HepG2 (cell line): ENCODE results near the gene IPP. TPM values are rescaled to one million over a fixed set of nuclear protein-coding genes. Genes with fewer than 3 reads are reported as not detected.

Experiments used
- ATAC-seq: fragments of 200-7000 bp; cut with Tn5 transposase; 3 replicates; pipeline ENCODE4 v1.9.1; 2020; ENCODE audit warnings: mild to moderate bottlenecking, moderate library complexity
- BruUV-seq: library from RNA; stranded (reverse); fragments of 400-500 nt; replicated peaks from 2 replicates; lab custom pipeline; 2021; lab: Mats Ljungman, UMichigan
- CTCF ChIA-PET: fragments of 300-600 bp; formaldehyde crosslinking; extraction: SDS; loops from one replicate; lab custom pipeline; 2021; ENCODE audit warnings: low total read pairs, inconsistent platforms, low intra/inter-chr PET ratio; lab: Yijun Ruan, JAX
- POLR2A ChIA-PET: fragments of 350-600 bp; sonication (Branson Sonifier 250); formaldehyde crosslinking; loops from one replicate; lab custom pipeline; 2020; ENCODE audit warnings: antibody characterized with exemption, inconsistent platforms; lab: Yijun Ruan, JAX
- DNase-seq: peaks from one replicate; pipeline ENCODE4 v3.0.0-alpha.2; 2015; ENCODE audit warnings: low spot score
- FAIRE-seq: peaks from 3 replicates; lab custom pipeline; 2011; peaks lifted over from hg19 to GRCh38; lab: Jason Lieb, UNC
- H2AFZ ChIP-seq: one replicate; pipeline ENCODE4 v1.6.1; 2011; ENCODE audit warnings: low read length, inconsistent platforms
- H3K27ac ChIP-seq: fragments of 300-600 bp; 3 replicates; pipeline ENCODE4 v1.8.0; 2011; ENCODE audit warnings: mixed run types, mild to moderate bottlenecking, mixed read lengths, low read length, inconsistent platforms; ENCODE audit not compliant: insufficient read depth; ENCODE audit errors: extremely low read length
- H3K27me3 ChIP-seq, 2 experiments: fragments of 200-600 bp in 1 of 2; 2 replicates in 1 of 2; 3 replicates in 1 of 2; pipeline versions ENCODE4 v1.6.0 to v1.8.0; 2011; ENCODE audit warnings: low read length in 2 of 2, mild to moderate bottlenecking in 2 of 2, moderate library complexity in 2 of 2, inconsistent platforms in 1 of 2; ENCODE audit not compliant: insufficient read depth in 2 of 2, control insufficient read depth in 1 of 2
- H3K36me3 ChIP-seq, 2 experiments: fragments of 200-600 bp in 1 of 2; replicated peaks in 1 of 2; 2 replicates in 1 of 2; 3 replicates in 1 of 2; pipeline versions ENCODE4 v1.5.1 to v1.8.0; 2011; ENCODE audit warnings: low read length in 2 of 2, inconsistent platforms in 1 of 2; ENCODE audit not compliant: insufficient read depth in 2 of 2, control insufficient read depth in 1 of 2
- H3K4me1 ChIP-seq: 2 replicates; pipeline ENCODE4 v1.5.1; 2012; ENCODE audit warnings: low read length, inconsistent platforms; ENCODE audit not compliant: insufficient read depth
- H3K4me2 ChIP-seq: 2 replicates; pipeline ENCODE4 v1.6.0; 2011; ENCODE audit warnings: low read depth, low read length, inconsistent platforms
- H3K4me3 ChIP-seq, 3 experiments: fragments of 200-600 bp in 1 of 3; sonication (generic), shearing (Covaris generic) in 1 of 3; replicated peaks in 1 of 3; 2 replicates each; pipeline ENCODE4 v1.5.1; 2011 to 2016; ENCODE audit warnings: low read length in 3 of 3, inconsistent platforms in 2 of 3, low read depth in 2 of 3, mild to moderate bottlenecking in 2 of 3, control low read depth in 1 of 3, mixed read lengths in 1 of 3; ENCODE audit not compliant: insufficient read depth in 1 of 3
- H3K79me2 ChIP-seq: one replicate; pipeline ENCODE4 v1.6.1; 2011; ENCODE audit warnings: low read length, inconsistent platforms; ENCODE audit not compliant: insufficient read depth
- H3K9ac ChIP-seq: 2 replicates; pipeline ENCODE4 v1.6.0; 2011; ENCODE audit warnings: mild to moderate bottlenecking, low read depth, low read length, inconsistent platforms; ENCODE audit not compliant: insufficient read depth
- H3K9me3 ChIP-seq: 2 replicates; pipeline ENCODE4 v1.5.1; 2012; ENCODE audit warnings: mild to moderate bottlenecking, low read length
- H4K20me1 ChIP-seq: 2 replicates; pipeline ENCODE4 v1.6.0; 2011; ENCODE audit warnings: inconsistent platforms, mild to moderate bottlenecking, low read length, moderate library complexity; ENCODE audit not compliant: insufficient read depth
- IKZF4 ChIP-seq: sonication (generic); formaldehyde crosslinking; IDR thresholded peaks from 2 replicates; pipeline ENCODE4 v1.5.1; 2020; ENCODE audit warnings: borderline replicate concordance, mild to moderate bottlenecking, low read depth, missing genetic modification reagents; ENCODE audit errors: not compliant biosample characterization
- MNT ChIP-seq: fragments of 450-650 bp; IDR thresholded peaks from 2 replicates; pipeline ENCODE4 v1.6.1; 2016
- PRPF4 ChIP-seq: fragments of 200-400 bp; formaldehyde crosslinking; IDR thresholded peaks from 2 replicates; pipeline ENCODE4 v1.6.1; 2016; ENCODE audit warnings: low read length, low read depth; ENCODE audit not compliant: poor library complexity, severe bottlenecking
- SAFB2 ChIP-seq: sonication (generic); formaldehyde crosslinking; IDR thresholded peaks from 2 replicates; pipeline ENCODE4 v1.5.1; 2020; ENCODE audit warnings: missing genetic modification reagents, low read depth, mild to moderate bottlenecking, borderline replicate concordance
- ZNF354B ChIP-seq: sonication (generic); formaldehyde crosslinking; IDR thresholded peaks from 2 replicates; pipeline ENCODE4 v1.8.0; 2022; ENCODE audit warnings: mild to moderate bottlenecking, missing genetic modification reagents
- ZNF761 ChIP-seq: sonication (generic); formaldehyde crosslinking; conservative IDR thresholded peaks from 2 replicates; pipeline ENCODE4 v1.4.0; 2020; ENCODE audit warnings: mild to moderate bottlenecking, missing genetic modification reagents
- WGBS: methylation state at CpG from one replicate; pipeline ENCODE4 v1.1.6; 2017; ENCODE audit warnings: low lambda C conversion rate; 5-methylcytosine and 5-hydroxymethylcytosine counted together
- in situ Hi-C: cut with HindIII; loops from 2 replicates; pipeline ENCODE4 v1.10.0; 2017; ENCODE audit warnings: low pct_unique_long_range_greater_than_20kb; ENCODE audit not compliant: extremely low pct_ligation_motif_present
- intact Hi-C: fragments of 100-400 bp; cut with micrococcal nuclease; formaldehyde crosslinking; loops from one replicate; pipeline ENCODE4 v1.10.0; 2022; ENCODE audit not compliant: unreplicated experiment
- polyA plus RNA-seq, 8 experiments: library from polyadenylated mRNA; depleted of rRNA in 3 of 8; stranded (reverse) in 7 of 8; unstranded in 1 of 8; fragments of >200 nt; fragmentation: Illumina TruSeq in 4 of 8; extraction: Trizol in 4 of 8; gene quantifications; 2 replicates each; pipeline versions ENCODE4 v1.2.1 to v1.2.3, GENCODE V29; 2011 to 2016; ENCODE audit warnings: low read depth in 4 of 8, missing spikeins in 1 of 8, mixed read lengths in 1 of 8; ENCODE audit not compliant: insufficient read depth in 1 of 8
- total RNA-seq, 5 experiments: library from RNA; depleted of rRNA; stranded (reverse); fragments of >200 nt; fragmentation: Illumina TruSeq; extraction: Trizol; gene quantifications; 2 replicates each; pipeline ENCODE4 v1.2.3, GENCODE V29; 2016; ENCODE audit warnings: low read depth in 1 of 5

IPP gene
- total and polyA plus RNA-seq, 2 of the 13 experiments (the other 11 are each of a cell fraction or from before 2014, with no cell fraction given) = 3.0 to 9.7 TPM

GRCh38 chr1:45730780-45731319 is 19.6 kb downstream of the IPP start:
- TF ChIP-seq ZNF761 = no peak
- no peak for TF ChIP-seq ZNF354B
- no peak for TF ChIP-seq PRPF4
- no peak for TF ChIP-seq IKZF4 (CRISPR knock-in tag)
- no peak for TF ChIP-seq MNT
- no peak for TF ChIP-seq SAFB2 (CRISPR knock-in tag)
- H3K4me2 ChIP-seq = no peak overlapping the region
- H3K4me3 ChIP-seq = no peak overlapping the region
- in situ Hi-C loops (no loop called here), intact Hi-C loops (no loop called here)
- no peaks in the 10 kb centered on the region for H3K27me3 ChIP-seq
- H3K79me2 ChIP-seq = no peaks in the 10 kb centered on the region
- POLR2A ChIA-PET = no interaction called here
- DNase-seq = no peak
- H3K9ac ChIP-seq = no peak overlapping the region
- CTCF ChIA-PET = no interaction called here
- H3K27ac ChIP-seq = no peak overlapping the region
- no TSS peak for BruUV-seq
- H3K4me1 ChIP-seq = no peaks in the 10 kb centered on the region
- no peak for ATAC-seq
- 93% methylated on average over 1 of the region's 1 CpG for WGBS
- no peaks in the 10 kb centered on the region for H3K9me3 ChIP-seq
- H4K20me1 ChIP-seq = no peaks in the 10 kb centered on the region
- H3K36me3 ChIP-seq = no peaks in the 10 kb centered on the region; a peak in 2 of 5 replicates
- no peak overlapping the region for H2AFZ ChIP-seq
- no peak for FAIRE-seq
